ENCODE results near the gene STT3B.

GRCh38 chr3:31543375-31543774 is 10.7 kb downstream of the STT3B start:
- TF ChIP-seq EP300 (IDR thresholded peaks at IDR 0.05) (no peak), CTCF (IDR thresholded peaks at IDR 0.05) (no peak)

Data from suprapubic skin (tissue), 3 donors.